A375 (cell line): Measurements from ENCODE around the gene RNF144B. TPM values are rescaled to one million over a fixed set of nuclear protein-coding genes. Genes with fewer than 3 reads are reported as not detected.

ENCODE experiments used
- total RNA-seq: library from RNA; depleted of rRNA; stranded (reverse); fragments of >200 nt; shearing (Covaris generic); gene quantifications from 2 replicates; pipeline ENCODE4 v1.2.3, GENCODE V29; 2014; rRNA removed

RNF144B gene
- 0.19 and 0.45 TPM in 2 replicates for total RNA-seq

DNA sequence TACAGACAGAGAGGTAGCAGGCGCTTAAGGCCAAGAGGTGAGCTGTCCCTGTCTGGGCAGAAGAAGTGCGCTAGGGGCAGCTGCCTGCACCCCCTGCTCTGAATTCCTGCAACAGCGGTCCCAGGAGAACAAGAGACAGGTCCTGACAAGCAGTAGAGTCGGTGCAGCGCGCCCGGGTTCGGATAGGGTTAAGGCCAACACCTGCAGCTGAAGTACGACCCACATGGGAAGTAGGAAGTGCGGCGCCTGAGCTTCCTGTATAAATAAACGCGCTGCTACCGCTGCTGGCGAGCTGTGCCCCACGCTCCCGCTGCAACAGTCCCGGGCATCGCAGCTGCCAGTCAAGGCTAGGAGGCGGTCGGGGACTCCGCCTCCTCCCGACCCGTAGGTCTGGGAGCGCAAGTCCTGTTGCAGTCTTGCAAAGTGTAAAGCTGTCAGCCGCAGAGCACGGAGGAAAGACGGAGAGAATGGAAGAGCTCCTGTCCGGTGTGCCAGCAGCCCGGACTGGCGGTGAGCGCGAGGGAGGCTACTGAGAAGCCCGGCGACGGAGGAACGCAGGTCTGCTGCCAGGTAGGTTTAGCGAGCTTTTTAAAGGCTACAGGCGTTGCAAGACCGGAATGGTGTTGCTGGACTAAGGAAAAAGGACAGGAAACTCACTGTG lies at the start of gene RNF144B:
Gene RNF144B, plus strand, starts transcription at position 290 of the 661 bp plus-strand sequence. CDS start 12,185 bp downstream, outside the sequence.

Other genes starting within 250 kb of the RNF144B start
- 5.8 and 6.4 TPM in 2 replicates for gene TPMT, start 232.3 kb upstream of the RNF144B start, total RNA-seq
- 7.0 and 8.8 TPM in 2 replicates for gene KDM1B, start 231.9 kb upstream of the RNF144B start, total RNA-seq
- 170 and 233 TPM in 2 replicates for gene DEK, start 122.8 kb upstream of the RNF144B start, total RNA-seq